MM.1S (cell line): ENCODE results near the gene DYNLT4.

Experiments used
- DNase-seq: peaks from one replicate; pipeline ENCODE4 v3.0.0-alpha.2; 2015
- H2AFZ ChIP-seq: fragments of 300-600 bp; sonication (generic); 2 replicates; pipeline ENCODE4 v1.6.0; 2016; ENCODE audit warnings: antibody characterized with exemption, low read length
- H3F3A ChIP-seq: fragments of 300-600 bp; sonication (generic); 2 replicates; pipeline ENCODE4 v1.6.1; 2016; ENCODE audit warnings: mild to moderate bottlenecking, antibody characterized with exemption, low read length, moderate library complexity, mixed read lengths; ENCODE audit not compliant: insufficient read depth
- H3K27ac ChIP-seq: fragments of 300-600 bp; sonication (generic); 2 replicates; pipeline ENCODE4 v1.5.1; 2016; ENCODE audit warnings: mild to moderate bottlenecking, low read length
- H3K27me3 ChIP-seq: fragments of 300-600 bp; sonication (generic); replicated peaks from 2 replicates; pipeline ENCODE4 v1.6.0; 2016; ENCODE audit warnings: low read length; ENCODE audit not compliant: insufficient read depth
- H3K36me3 ChIP-seq: fragments of 300-600 bp; sonication (generic); replicated peaks from 2 replicates; pipeline ENCODE4 v1.6.1; 2016; ENCODE audit warnings: mild to moderate bottlenecking, low read length, mixed read lengths; ENCODE audit not compliant: insufficient read depth
- H3K4me1 ChIP-seq: fragments of 300-600 bp; sonication (generic); 2 replicates; pipeline ENCODE4 v1.6.1; 2016; ENCODE audit warnings: low read length, mixed read lengths
- H3K4me2 ChIP-seq: fragments of 300-600 bp; sonication (generic); 2 replicates; pipeline ENCODE4 v1.6.0; 2016; ENCODE audit warnings: low read depth, low read length
- H3K4me3 ChIP-seq: fragments of 300-600 bp; sonication (generic); 2 replicates; pipeline ENCODE4 v1.5.1; 2016; ENCODE audit warnings: low read length, mixed read lengths
- H3K79me2 ChIP-seq: fragments of 300-600 bp; sonication (generic); 2 replicates; pipeline ENCODE4 v1.6.1; 2016; ENCODE audit warnings: mixed run types, low read length, mixed read lengths
- H3K9ac ChIP-seq: fragments of 300-600 bp; sonication (generic); 2 replicates; pipeline ENCODE4 v1.6.1; 2016; ENCODE audit warnings: low read length, mixed read lengths
- H3K9me2 ChIP-seq: fragments of 300-600 bp; sonication (generic); replicated peaks from 2 replicates; pipeline ENCODE4 v1.6.1; 2016; ENCODE audit warnings: mild to moderate bottlenecking, low read length, mixed read lengths; ENCODE audit not compliant: insufficient read depth
- H3K9me3 ChIP-seq: fragments of 300-600 bp; sonication (generic); replicated peaks from 2 replicates; pipeline ENCODE4 v1.6.1; 2016; ENCODE audit warnings: mild to moderate bottlenecking, low read length, mixed read lengths; ENCODE audit not compliant: insufficient read depth
- H4K20me1 ChIP-seq: fragments of 300-600 bp; sonication (generic); 2 replicates; pipeline ENCODE4 v1.6.1; 2016; ENCODE audit warnings: mild to moderate bottlenecking, low read length, moderate library complexity, mixed read lengths; ENCODE audit not compliant: insufficient read depth
- EZH2 ChIP-seq: fragments of 300-600 bp; sonication (generic); optimal IDR thresholded peaks from 2 replicates; pipeline ENCODE3; 2017; ENCODE audit warnings: low read depth, mild to moderate bottlenecking, antibody characterized with exemption, low read length, mixed read lengths
- EZH2phosphoT487 ChIP-seq: fragments of 300-600 bp; sonication (generic); IDR thresholded peaks from 2 replicates; pipeline ENCODE4 v1.6.1; 2018; ENCODE audit warnings: antibody characterized with exemption, low read length
- TF ChIP-seq, protein P1 (sequence below): fragments of 300-600 bp; sonication (generic); IDR thresholded peaks from 2 replicates; pipeline ENCODE4 v1.5.1; 2016; ENCODE audit warnings: antibody characterized with exemption, low read length, mixed read lengths

DYNLT4 gene

GRCh38 chr1:44820328-44821239, 13.4 kb upstream of the DYNLT4 start:
- Histone ChIP-seq H2AFZ (peak overlapping the region; percentile 92), H4K20me1 (no peaks in the 10 kb centered on the region), H3K9me2 (no peaks in the 10 kb centered on the region), H3F3A (peaks cover 11% of the 10 kb centered on the region), H3K9me3 (no peaks in the 10 kb centered on the region), H3K9ac (peak overlapping the region; percentile 86), H3K79me2 (no peaks in the 10 kb centered on the region), H3K27me3 (peaks cover 5% of the 10 kb centered on the region; the same call in 1 of the 2 replicates), H3K4me2 (peak overlapping the region; percentile 98), H3K27ac (peak overlapping the region; percentile 78; the same call in 1 of the 2 replicates), H3K4me1 (no peaks in the 10 kb centered on the region), H3K36me3 (no peaks in the 10 kb centered on the region), H3K4me3 (peak overlapping the region; percentile 57)
- no peak for TF ChIP-seq EZH2
- TF ChIP-seq EZH2phosphoT487 = no peak
- TF ChIP-seq, protein P1, sequence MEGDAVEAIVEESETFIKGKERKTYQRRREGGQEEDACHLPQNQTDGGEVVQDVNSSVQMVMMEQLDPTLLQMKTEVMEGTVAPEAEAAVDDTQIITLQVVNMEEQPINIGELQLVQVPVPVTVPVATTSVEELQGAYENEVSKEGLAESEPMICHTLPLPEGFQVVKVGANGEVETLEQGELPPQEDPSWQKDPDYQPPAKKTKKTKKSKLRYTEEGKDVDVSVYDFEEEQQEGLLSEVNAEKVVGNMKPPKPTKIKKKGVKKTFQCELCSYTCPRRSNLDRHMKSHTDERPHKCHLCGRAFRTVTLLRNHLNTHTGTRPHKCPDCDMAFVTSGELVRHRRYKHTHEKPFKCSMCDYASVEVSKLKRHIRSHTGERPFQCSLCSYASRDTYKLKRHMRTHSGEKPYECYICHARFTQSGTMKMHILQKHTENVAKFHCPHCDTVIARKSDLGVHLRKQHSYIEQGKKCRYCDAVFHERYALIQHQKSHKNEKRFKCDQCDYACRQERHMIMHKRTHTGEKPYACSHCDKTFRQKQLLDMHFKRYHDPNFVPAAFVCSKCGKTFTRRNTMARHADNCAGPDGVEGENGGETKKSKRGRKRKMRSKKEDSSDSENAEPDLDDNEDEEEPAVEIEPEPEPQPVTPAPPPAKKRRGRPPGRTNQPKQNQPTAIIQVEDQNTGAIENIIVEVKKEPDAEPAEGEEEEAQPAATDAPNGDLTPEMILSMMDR = no peak
- DNase-seq = no peak

- H3F3A ChIP-seq = peaks cover 11% of the 10 kb centered on the region
- H3K36me3 ChIP-seq = no peaks in the 10 kb centered on the region
- peak overlapping the region; percentile 92 for H2AFZ ChIP-seq
- peak overlapping the region; percentile 98 for H3K4me2 ChIP-seq
- DNase-seq = peak; percentile 89
- H3K27me3 ChIP-seq = peaks cover 8% of the 10 kb centered on the region; the same call in 1 of the 2 replicates
- H3K79me2 ChIP-seq = no peaks in the 10 kb centered on the region
- peak overlapping the region; percentile 78 for H3K27ac ChIP-seq
- no peaks in the 10 kb centered on the region for H3K9me2 ChIP-seq
- peak overlapping the region; percentile 74 for H3K4me3 ChIP-seq
- H3K9me3 ChIP-seq = no peaks in the 10 kb centered on the region
- H3K9ac ChIP-seq = peak overlapping the region; percentile 86
- H3K4me1 ChIP-seq = no peaks in the 10 kb centered on the region
- no peak for TF ChIP-seq EZH2
- TF ChIP-seq, protein P1 = no peak
- no peak for TF ChIP-seq EZH2phosphoT487
- no peaks in the 10 kb centered on the region for H4K20me1 ChIP-seq
Observed at GRCh38 chr1:44819608-44820327, 12.6 kb upstream of the DYNLT4 start.

DNA sequence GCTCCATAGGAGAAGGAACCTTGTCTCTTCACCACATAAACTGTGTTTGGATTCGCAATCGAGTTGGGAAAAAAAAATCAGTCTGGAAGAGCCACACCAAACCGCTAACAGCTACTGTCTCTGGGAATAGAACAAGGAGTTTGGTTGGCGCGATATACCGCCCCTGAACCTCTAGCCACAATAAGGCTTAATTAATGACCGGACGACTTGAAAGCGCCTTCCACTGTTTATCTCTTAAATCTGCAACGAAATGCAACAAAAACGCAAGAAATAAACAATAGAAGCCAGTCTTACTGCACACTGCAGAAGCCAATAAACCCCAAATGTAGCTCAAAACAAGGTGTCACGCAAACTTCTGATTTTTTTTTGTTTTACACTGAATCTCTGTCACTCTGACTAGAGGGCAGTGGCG, 12.1 kb upstream of the DYNLT4 start:
- Histone ChIP-seq H3F3A (peaks cover 11% of the 10 kb centered on the region), H2AFZ (peak overlapping the region; percentile 93), H3K4me2 (peak overlapping the region; percentile 98), H3K4me3 (peak overlapping the region; percentile 74), H3K4me1 (no peaks in the 10 kb centered on the region), H3K9ac (peak overlapping the region; percentile 86; the same call in 1 of the 2 replicates), H3K27ac (peak overlapping the region; percentile 78), H3K79me2 (no peaks in the 10 kb centered on the region), H4K20me1 (no peaks in the 10 kb centered on the region), H3K9me2 (no peaks in the 10 kb centered on the region), H3K27me3 (peaks cover 9% of the 10 kb centered on the region; the same call in 1 of the 2 replicates), H3K36me3 (no peaks in the 10 kb centered on the region), H3K9me3 (no peaks in the 10 kb centered on the region)
- TF ChIP-seq, protein P1 = peak; percentile 25
- no peak for TF ChIP-seq EZH2
- DNase-seq = no peak
